T-helper 2 cell treated with Interferon-gamma antibody and Interleukin-4, amounts not matched to agents 5 μg/mL and 100 μg/mL, for 36 hours (primary cell): ENCODE measurements around the gene SPC25.

Source experiments
- DNase-seq: peaks from one replicate; pipeline ENCODE4 v3.0.0; 2021; ENCODE audit warnings: low spot score
- H3K27ac Mint-ChIP-seq: one replicate; pipeline ENCODE4 v1.8.0; 2021; ENCODE audit warnings: mild to moderate bottlenecking, mixed read lengths
- H3K27me3 Mint-ChIP-seq: one replicate; pipeline ENCODE4 v1.8.0; 2021; ENCODE audit warnings: low read depth, mixed read lengths
- H3K36me3 Mint-ChIP-seq: one replicate; pipeline ENCODE4 v1.8.0; 2021; ENCODE audit warnings: low read depth, mixed read lengths
- H3K4me1 Mint-ChIP-seq: one replicate; pipeline ENCODE4 v1.8.0; 2021; ENCODE audit warnings: low read depth, mixed read lengths
- H3K4me3 Mint-ChIP-seq: one replicate; pipeline ENCODE4 v1.8.0; 2022; ENCODE audit warnings: mild to moderate bottlenecking, moderate library complexity, mixed read lengths
- H3K9me3 Mint-ChIP-seq: one replicate; pipeline ENCODE4 v1.8.0; 2021; ENCODE audit warnings: mixed read lengths

SPC25 gene

DNA sequence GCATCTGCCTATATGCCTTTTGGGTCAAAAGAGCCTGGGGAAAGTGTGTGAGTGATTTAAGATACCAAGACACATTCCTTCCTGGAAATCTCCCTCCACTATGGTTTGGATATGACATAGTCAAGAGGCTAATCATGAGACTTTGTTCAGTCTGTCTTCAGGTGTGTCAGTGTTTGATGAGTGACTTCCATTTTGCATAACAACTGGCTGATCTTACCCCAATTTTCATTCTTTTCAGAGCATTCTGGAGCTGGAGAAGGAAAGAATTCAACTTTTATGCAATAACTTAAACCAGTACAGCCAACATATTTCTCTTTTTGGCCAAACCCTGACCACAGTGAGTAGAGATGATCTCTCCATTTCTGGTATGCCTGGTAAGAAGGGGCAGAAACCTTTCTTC lies 39.4 kb downstream of the SPC25 start:
- no peaks in the 10 kb centered on the region for H3K9me3 Mint-ChIP-seq
- no peak overlapping the region for H3K4me3 Mint-ChIP-seq
- no peak for DNase-seq
- H3K4me1 Mint-ChIP-seq, result no peaks in the 10 kb centered on the region
- H3K27me3 Mint-ChIP-seq, result no peaks in the 10 kb centered on the region
- no peak overlapping the region for H3K27ac Mint-ChIP-seq
- peaks cover 25% of the 10 kb centered on the region for H3K36me3 Mint-ChIP-seq

GRCh38 chr2:168849610-168850009 lies 40.6 kb downstream of the SPC25 start:
- Mint-ChIP-seq H3K4me1 (no peaks in the 10 kb centered on the region), H3K27ac (no peak overlapping the region), H3K9me3 (no peaks in the 10 kb centered on the region), H3K36me3 (peaks cover 17% of the 10 kb centered on the region), H3K4me3 (no peak overlapping the region), H3K27me3 (no peaks in the 10 kb centered on the region)
- no peak for DNase-seq

DNA sequence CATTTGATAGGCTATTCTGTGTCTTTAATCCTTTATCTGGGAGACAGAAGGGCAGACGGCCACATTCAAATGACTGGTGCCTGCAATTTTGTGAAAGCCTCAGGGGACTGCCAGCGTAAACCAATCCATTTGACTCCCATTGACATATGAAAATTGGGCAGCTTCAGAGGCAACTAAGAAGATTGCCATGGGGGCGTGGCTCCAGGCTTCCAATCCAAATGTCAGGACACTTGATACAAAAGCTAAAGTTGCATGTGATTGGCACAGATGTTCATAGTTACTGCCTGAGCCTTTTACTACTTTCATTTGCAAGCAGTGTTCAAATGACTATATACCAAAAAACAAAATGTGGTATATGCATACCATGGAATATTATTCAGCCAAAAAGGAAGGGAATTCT lies 42.0 kb downstream of the SPC25 start:
- Mint-ChIP-seq H3K27me3 (no peaks in the 10 kb centered on the region), H3K36me3 (peaks cover 9% of the 10 kb centered on the region), H3K4me1 (peaks cover 2% of the 10 kb centered on the region), H3K4me3 (no peak overlapping the region), H3K9me3 (no peaks in the 10 kb centered on the region), H3K27ac (no peak overlapping the region)
- no peak for DNase-seq

DNA sequence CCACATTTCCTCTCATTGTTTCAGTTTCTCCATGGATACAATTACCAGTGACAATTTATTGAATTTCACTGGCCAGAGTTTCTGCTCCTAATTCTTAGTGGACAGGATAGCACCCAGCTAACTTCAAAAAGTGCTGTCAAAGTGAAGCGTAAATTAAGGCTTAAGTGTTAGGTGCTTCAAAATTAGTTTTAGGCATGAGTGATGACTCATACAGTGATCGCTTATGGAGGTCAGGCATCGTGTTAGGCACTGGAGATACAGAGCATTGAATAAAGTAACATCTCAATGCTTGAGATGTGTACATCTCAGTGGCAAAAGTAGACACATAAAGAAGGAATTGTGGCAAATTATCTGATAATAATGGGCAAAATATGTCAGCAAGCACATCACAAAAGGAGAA lies 47.0 kb downstream of the SPC25 start:
- Mint-ChIP-seq H3K36me3 (no peaks in the 10 kb centered on the region), H3K4me1 (peaks cover 9% of the 10 kb centered on the region), H3K9me3 (no peaks in the 10 kb centered on the region), H3K27ac (no peak overlapping the region), H3K27me3 (no peaks in the 10 kb centered on the region), H3K4me3 (no peak overlapping the region)
- DNase-seq, result no peak

GRCh38 chr2:168841445-168841844 lies 48.8 kb downstream of the SPC25 start:
- no peaks in the 10 kb centered on the region for H3K9me3 Mint-ChIP-seq
- no peak for DNase-seq
- H3K4me1 Mint-ChIP-seq, result peaks cover 9% of the 10 kb centered on the region
- no peaks in the 10 kb centered on the region for H3K27me3 Mint-ChIP-seq
- no peaks in the 10 kb centered on the region for H3K36me3 Mint-ChIP-seq
- H3K4me3 Mint-ChIP-seq, result no peak overlapping the region
- no peak overlapping the region for H3K27ac Mint-ChIP-seq

DNA sequence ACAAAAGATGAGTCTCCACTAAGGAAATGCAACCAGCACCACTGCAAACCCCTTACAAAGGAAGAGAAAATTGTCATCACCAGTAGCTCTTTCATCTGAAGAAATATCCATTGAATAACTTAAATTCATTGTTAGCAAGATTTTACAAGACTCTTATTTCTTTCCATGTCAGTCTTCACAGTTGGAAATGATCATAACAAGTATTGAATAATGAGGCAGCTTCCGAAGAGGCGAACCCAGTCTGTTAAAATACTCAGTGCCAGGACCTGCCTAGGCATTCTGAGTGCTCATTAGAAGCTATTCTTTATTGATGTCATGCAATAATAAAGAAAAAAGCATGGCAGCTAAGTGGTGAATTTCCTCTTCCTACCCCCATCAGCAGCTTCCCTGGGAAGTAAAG lies 54.3 kb downstream of the SPC25 start:
- H3K4me1 Mint-ChIP-seq, result no peaks in the 10 kb centered on the region
- no peaks in the 10 kb centered on the region for H3K36me3 Mint-ChIP-seq
- H3K4me3 Mint-ChIP-seq, result no peak overlapping the region
- DNase-seq, result no peak
- no peaks in the 10 kb centered on the region for H3K27me3 Mint-ChIP-seq
- no peaks in the 10 kb centered on the region for H3K9me3 Mint-ChIP-seq
- no peak overlapping the region for H3K27ac Mint-ChIP-seq

DNA sequence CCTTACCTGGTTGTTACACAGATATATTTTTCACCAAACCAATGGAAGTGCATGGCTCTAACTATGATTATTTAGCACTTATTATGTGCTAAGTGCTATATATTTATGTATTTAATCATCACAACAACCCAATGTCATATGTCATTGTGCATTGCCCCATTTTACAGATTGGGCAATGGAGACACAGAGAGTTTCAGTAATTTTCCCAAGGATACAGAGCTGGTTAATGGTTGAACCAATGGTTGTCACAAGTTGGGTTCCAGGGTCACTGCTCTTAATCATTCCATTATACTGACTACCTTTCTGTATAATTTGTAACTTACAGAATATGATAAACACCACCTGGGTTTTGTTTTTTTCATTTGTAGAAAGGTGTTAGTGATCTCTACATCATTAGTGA lies 58.6 kb downstream of the SPC25 start:
- Mint-ChIP-seq H3K4me1 (no peaks in the 10 kb centered on the region), H3K36me3 (no peaks in the 10 kb centered on the region), H3K27me3 (peaks cover 3% of the 10 kb centered on the region), H3K4me3 (no peak overlapping the region), H3K27ac (no peak overlapping the region), H3K9me3 (no peaks in the 10 kb centered on the region)
- DNase-seq, result no peak

GRCh38 chr2:168830958-168831357 lies 59.3 kb downstream of the SPC25 start:
- DNase-seq, result no peak
- no peaks in the 10 kb centered on the region for H3K36me3 Mint-ChIP-seq
- H3K9me3 Mint-ChIP-seq, result no peaks in the 10 kb centered on the region
- H3K4me1 Mint-ChIP-seq, result no peaks in the 10 kb centered on the region
- H3K4me3 Mint-ChIP-seq, result no peak overlapping the region
- H3K27ac Mint-ChIP-seq, result no peak overlapping the region
- peaks cover 3% of the 10 kb centered on the region for H3K27me3 Mint-ChIP-seq

DNA sequence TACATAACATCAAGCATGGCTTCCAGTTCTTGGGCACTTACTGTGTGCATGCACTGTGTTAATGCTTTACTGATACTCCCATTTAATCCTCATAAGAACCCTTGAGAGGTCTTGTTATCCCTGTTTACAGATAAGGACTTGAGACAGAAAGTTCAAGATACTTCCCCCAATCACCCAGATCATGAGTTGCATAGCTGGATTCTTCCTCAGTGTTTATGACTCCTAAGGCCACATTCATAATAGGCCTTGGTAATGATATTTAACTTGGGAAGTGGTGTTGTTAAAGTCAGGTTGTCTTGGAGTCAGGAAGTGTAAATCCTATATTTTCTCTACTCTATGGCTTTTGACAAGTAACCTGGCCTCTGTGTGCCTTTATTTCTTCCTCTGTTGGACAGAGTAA lies 65.1 kb downstream of the SPC25 start:
- DNase-seq, result no peak
- H3K36me3 Mint-ChIP-seq, result no peaks in the 10 kb centered on the region
- H3K4me1 Mint-ChIP-seq, result no peaks in the 10 kb centered on the region
- H3K27ac Mint-ChIP-seq, result no peak overlapping the region
- no peaks in the 10 kb centered on the region for H3K9me3 Mint-ChIP-seq
- no peak overlapping the region for H3K4me3 Mint-ChIP-seq
- H3K27me3 Mint-ChIP-seq, result peaks cover 3% of the 10 kb centered on the region

DNA sequence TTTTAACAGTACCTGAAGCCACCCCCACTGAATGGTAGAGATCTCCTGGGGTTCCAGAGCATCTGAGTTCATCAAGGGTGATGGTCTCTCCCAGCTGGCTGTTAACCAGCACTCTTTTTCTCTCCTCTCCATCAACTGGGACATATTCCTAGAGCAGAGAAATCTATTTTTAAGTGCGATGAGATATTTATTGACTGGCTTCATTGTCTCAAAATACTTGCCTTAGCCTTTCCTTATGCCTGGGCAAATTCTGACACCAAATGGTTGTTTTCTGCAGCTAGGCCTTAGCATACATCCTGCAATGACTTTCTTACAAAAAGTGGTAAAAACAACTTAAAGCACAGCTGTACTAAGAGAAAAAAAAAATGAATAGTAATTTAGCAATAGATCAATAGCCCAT lies 68.2 kb downstream of the SPC25 start:
- peaks cover 2% of the 10 kb centered on the region for H3K27me3 Mint-ChIP-seq
- no peak overlapping the region for H3K4me3 Mint-ChIP-seq
- H3K36me3 Mint-ChIP-seq, result no peaks in the 10 kb centered on the region
- H3K9me3 Mint-ChIP-seq, result no peaks in the 10 kb centered on the region
- H3K4me1 Mint-ChIP-seq, result no peaks in the 10 kb centered on the region
- no peak for DNase-seq
- H3K27ac Mint-ChIP-seq, result no peak overlapping the region

DNA sequence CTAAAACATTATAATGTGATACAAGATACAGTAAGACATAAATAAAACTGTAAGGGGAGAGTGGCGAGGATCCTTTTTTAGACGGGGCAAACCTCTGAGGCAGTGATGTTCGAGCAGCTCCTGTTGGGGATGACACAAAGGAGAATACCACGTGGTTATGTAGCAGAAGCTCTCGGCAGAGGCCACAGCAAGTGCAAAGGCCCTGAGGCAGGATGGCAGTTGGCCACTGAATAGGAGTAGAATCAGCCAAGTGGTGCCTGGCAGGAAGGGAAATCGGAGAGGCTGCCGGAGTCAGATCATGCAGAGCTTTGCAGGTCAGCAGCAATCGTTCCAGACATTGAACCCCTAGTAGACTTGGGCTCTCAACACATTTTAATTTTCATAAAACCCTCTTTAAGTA lies 68.7 kb downstream of the SPC25 start:
- Mint-ChIP-seq H3K27ac (no peak overlapping the region), H3K9me3 (no peaks in the 10 kb centered on the region), H3K4me3 (no peak overlapping the region), H3K36me3 (no peaks in the 10 kb centered on the region), H3K4me1 (no peaks in the 10 kb centered on the region), H3K27me3 (peaks cover 3% of the 10 kb centered on the region)
- no peak for DNase-seq
